NCI-H187 treated with DMSO at 0.1 percent for 48 hours (cell line): ENCODE measurements around the gene EMX2.
"Not testable (repeated sequence)": the region's sequence is repeated elsewhere in the genome, so short reads cannot be mapped to it uniquely, and the experiment has no call there.

ENCODE experiments used
- DNase-seq: peaks from one replicate; lab custom pipeline; 2025; lab: John Stamatoyannopoulos, UW

The EMX2 gene

DNA sequence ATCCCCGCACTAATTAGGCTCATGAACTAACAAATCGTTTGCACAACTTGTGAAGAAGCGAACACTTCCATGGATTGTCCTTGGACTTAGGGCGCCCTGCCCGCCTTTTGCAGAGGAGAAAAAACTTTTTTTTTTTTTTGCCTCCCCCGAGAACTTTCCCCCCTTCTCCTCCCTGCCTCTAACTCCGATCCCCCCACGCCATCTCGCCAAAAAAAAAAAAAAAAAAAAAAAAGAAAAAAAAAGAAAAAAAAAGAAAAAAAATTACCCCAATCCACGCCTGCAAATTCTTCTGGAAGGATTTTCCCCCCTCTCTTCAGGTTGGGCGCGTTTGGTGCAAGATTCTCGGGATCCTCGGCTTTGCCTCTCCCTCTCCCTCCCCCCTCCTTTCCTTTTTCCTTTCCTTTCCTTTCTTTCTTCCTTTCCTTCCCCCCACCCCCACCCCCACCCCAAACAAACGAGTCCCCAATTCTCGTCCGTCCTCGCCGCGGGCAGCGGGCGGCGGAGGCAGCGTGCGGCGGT, at the start of gene EMX2:
EMX2 (plus strand) TSS at position 41 of the 519 bp plus-strand sequence. CDS start 522 bp downstream, outside the sequence.
- DNase-seq, result no peak

DNA sequence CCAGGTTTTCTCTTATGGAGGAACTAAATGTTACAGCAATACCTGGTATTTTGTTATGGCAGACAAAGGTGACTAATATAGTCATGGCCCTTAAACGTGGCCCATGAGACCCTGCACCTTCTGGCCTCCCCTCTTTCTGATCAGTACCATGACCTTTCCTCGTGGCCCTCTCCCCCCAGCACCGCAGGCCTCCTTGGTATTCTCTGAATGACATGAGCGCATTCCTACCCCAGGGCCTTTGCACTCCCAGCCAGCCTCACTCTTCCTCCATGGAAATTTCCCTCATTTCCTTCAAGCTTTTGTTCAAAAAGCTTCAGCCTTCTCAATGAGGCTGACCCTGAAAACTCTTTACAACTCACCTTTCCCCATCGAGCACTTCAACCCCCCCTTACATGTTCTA, 46.5 kb upstream of the EMX2 start:
- DNase-seq, result no peak

DNA sequence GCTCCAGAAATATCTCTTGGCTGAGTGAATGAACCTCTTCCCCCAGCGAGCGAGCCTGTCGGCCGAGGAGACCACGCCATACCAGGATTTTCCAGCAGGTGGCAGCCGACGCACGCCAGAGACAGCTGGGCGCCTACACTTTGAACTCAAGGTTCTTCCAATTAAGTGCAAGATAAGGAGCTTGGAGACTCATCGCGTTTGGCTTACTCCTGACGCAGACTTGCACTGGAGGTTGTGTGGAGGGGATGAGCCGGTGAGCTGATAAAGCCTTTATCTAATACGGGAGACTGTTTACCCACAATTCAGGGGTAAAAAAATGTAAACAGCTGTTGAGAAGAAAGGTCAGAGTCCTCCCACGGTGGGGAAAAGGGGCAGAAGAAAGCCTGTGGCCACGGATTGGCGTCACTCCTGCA, 45.9 kb upstream of the EMX2 start:
- DNase-seq, result no peak

DNA sequence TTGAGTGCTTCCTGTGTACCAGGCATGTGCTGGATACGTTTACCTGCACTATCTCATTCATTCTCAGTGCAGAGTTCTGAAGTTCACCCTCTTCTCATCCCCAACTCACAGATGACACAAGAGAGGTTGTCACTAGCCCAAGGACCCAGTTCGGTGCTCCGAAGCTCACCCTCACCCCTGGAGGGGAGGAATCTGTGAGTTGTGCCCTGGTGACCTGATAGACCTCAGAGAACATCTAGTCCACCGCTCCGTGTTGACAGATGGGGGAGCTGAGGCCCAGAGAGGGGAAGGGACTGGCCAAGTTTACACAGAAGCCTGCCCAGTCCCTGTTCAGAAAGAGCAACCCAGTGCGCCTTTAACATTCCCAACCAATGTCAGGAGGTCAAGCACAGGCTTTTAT, 44.8 kb upstream of the EMX2 start:
- DNase-seq, result no peak

DNA sequence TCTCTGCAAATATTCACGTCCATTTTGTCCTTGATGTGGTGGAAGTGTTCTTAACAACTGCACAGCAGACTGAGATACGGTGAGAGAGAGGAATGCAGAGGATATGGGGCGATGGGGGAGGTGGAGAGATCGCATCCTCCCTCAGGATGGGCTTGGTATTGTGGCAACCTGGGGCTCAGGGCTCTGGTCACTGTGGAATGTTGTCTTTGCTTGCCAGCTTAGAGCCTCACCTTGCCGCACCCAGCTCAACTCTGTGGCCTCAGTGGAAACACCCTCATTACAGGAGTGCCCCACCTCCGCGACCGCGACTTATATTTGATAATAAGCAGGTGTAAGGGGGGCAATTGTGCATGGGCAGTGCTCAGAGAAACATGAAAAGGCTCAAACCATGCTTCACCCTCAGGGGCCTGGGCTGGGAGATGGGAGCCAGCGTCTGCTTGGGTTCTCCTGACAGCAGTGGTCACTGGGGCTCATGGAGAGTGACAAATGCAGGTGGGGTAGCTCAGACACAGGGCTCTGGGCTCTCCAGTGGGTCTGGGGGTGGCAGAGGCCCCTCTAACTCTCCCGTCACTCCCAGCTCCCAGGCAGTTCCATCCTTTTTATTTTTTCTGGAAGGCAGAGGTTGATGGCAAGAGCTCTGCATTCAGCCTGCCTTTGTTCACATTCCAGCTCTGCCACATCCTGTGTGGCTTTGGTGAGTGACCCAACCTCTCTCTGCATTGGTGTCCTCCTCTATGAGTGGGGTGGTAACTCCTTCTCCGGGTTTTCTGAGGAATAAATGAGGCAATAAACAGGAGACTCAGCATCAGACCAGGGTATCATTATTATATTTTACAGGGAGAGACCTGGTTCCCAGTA, 43.1 kb upstream of the EMX2 start:
- no peak for DNase-seq

DNA sequence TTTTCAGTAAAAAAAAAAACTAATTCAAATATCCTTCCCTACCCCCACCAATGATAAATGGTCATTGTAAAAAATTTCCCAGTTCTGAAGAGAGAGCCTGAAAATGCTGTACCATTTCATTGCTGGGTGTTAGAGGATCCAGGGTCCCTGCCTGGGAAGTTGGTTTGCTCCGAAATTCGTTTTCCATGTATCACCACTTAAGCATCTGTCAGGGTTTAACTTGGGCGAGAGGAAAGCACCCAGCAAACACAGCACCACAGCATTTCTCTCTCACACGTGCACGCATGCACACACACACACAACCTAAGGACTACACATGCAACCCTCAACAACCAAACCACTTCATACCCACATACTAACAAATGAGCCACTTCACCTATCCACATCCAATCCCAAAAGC, 42.1 kb upstream of the EMX2 start:
- no peak for DNase-seq

DNA sequence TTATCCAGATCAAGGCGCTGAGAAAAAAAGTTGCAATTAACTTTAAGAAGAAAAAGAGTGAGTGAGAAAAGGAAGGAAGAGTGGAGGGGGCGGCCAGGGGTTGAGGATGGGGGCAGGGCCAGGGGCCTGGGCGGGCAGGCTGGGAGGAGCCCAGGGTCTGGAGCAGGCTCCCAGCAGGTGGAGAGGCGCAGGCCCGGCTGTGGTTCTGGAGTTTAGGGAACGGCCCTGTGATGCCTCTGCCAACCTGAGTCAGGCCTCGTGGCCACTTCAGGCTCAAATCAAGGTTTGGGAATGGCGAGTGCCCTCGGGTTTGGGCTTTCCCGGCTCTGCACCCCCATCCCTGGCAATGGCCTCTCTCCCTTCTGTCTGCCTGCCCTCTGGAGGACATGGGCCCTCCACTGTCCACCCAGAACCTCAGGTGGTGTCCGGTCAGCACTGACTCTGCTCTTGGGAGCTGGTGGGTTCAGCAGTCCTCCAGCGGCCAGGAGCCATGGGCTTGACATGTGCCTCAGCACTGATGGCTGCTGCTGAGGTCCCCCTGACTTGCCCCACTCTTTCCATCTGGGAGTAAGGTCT, 41.0 kb upstream of the EMX2 start:
- DNase-seq, result no peak

DNA sequence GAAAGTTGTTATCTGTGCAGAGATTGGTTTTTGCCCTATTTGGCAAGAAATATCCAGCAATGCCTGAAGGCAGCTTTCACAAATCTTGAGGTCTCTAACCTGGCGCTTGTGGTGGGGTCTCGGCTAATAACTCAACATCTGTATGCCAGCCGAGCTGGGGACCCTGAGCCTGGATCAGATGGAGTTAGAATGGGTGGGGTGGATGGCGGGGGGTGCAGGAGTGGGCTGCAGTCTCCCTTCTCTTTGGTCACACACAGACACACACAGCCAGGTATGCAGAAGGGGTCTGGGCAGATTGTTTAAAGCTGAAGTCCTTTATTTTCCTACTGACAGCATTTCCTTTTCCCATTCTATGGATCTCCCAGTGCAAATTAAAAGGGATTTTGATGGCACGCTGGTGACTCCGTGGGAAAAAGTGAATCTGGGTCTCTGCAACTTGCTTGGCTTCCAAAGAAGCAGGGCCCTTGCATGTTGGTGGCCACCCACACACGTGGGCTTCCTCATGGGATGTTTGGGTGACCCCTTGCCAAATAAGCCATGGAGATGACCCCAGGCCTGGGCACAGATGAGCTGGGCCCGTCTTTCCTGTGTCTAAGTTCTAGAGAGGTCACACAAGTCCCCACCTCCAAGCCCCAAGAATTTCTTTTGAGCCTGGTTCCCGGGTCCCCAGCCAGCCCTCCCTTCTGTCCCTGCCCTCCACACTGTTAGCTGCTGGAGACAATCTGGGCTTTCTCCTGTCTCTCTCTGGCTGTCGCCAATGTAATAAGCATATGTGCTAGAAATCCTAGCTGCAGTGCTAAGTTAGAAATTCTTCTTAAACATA, 39.9 kb upstream of the EMX2 start:
- DNase-seq, result no peak

DNA sequence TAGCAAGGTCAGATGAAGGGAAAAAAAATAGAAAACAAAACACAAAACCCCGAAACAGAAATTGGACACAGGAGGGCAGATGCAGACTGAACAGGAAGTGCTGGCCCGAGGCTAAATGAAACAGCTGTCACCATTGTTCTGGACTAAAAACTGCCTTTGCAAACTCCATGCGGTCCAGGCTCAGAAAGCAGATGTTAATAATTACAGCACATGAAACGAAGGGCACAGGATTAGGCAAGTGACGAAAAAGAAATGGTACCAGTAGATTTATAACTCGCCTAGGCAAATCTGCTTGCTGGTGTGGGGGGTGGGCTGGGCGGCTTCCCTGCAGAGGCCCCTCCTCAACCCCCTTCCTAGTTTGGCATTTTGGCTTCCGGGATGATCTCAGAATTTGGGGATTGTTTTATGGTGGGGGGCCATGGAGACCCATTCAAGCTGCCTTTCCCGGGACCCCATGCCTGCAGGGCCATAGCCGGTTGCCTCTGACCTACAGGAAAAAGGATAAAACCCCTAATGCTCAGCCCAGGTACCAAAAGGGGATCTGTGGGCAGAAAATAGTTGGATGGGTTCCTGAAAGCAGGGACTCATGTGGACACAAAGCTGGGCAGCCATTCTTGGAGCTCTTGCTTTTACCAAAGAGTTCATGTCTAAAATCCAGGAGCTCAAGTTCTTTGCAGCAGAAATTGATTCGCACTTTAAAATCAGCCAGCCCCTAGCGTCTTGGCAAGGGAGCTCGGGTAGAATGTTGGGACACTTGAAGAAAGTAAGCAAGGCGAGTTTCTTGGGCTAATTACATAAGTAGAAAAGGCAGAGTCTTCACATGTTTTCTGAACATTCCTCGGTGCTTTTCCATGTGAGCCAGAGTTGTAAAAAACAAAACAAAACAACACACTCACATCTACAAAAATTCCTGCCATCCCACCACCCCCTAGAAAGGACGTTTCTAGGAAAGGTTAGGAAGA, 39.0 kb upstream of the EMX2 start:
- DNase-seq, result no peak

DNA sequence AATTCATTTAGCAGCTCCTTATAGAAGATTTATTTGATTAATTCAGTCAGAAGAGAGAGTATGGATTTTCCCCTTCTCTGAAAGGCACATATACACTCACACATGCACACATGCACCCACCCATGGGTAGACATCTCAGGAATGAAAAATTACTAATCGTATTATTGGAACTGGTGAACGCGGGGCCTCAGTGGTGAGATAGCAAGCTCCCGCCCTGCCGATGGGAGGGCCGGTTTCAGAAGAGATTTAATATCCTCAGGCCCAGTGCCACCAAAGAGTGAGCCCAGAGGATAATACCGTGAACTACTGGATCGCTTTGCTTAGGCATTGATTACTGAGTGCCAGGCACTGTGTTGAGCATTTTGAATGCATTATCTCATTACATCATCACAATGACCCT, 38.0 kb upstream of the EMX2 start:
- DNase-seq, result no peak

DNA sequence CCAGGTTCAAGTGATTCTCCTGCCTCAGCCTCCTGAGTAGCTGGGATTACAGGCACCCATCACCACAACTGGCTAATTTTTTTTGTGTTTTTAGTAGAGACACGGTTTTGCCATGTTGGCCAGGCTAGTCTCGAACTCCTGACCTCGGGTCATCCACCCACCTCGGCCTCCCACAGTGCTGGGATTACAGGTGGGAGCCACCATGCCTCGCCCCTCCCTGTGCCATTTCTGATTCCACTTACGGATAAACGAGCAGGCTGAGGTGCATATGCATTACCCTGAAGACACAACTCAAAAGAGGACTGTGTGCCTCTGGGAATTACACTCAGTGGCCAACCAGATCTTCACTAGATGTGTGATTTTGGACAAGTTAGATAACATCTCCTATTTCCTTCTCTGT, 35.5 kb upstream of the EMX2 start:
- not testable (repeated sequence) for DNase-seq

DNA sequence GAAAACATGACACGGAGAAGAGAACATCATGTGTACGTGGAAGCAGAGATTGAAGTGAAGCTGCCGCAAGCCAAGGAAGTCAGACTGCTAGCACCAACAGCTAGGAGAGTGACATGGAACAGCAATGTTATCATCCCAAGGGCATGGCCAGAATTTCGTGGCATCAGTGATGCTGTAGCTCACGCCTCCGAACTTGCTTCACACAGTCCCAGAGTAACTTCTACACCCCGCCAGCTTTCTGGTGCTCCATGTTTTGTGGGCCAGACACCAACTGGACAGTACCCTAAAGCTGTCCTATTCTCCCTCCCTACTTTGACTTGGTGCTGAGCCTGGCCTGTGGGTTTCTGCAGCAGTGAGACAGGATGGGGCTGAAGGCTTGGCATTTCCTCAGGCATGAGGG, 33.0 kb upstream of the EMX2 start:
- no peak for DNase-seq

DNA sequence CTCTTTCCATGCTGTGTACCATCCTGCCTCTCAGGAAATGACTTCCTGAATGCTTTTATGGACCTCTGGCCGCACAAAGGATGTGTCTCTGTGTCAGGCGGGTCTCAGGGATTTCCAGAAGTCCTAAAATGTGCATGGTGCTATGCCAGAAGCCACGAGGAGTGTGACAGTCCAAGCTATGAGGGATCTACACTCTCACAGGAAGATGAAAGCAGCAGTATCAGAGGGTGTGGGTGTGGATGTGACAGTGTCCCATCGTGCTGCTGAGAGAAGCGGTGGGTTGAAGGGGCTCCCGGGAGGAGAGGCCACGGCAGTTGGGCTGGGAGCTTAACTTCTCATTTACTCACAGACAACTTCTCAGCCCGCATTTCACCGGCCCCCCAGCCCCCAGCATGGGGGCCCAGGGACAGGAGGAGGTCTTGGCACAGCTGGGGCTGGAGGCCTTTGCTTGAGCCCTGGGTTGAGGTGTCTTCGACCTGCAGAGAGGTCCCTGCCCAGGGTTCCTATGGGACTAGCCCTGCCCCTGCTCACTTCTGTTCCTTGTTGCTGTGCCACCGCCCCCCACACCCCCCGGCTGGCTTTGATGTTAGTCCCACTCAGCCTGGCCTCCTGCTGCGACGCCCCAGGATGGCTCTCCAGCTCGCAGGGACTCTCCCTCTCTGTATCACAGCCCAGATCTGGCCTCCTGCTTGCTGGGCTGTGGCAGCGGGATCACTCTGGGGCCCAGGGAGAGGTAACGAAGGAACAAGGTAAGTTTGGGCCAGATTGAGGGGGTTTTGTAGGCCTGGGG, 30.8 kb upstream of the EMX2 start:
- no peak for DNase-seq

DNA sequence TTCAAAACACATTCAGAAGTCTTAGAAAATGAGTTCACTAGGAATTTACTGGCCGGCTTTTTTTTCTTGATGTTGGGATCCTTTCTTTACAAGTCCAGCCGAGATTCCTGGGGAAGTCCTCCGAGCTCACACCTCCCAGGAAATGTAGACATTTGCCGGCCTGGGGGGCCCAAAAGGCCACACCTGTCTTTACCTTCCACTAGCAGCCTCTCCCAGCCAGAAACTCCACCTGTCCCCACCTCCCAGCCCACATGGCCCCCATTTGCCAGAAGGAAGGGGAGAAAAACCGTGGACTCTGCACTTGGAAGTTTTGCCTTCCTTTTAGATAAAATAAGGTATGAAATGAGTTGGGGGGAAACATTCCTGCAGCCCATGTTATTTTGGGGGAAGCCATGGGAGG, 27.6 kb upstream of the EMX2 start:
- DNase-seq, result no peak

DNA sequence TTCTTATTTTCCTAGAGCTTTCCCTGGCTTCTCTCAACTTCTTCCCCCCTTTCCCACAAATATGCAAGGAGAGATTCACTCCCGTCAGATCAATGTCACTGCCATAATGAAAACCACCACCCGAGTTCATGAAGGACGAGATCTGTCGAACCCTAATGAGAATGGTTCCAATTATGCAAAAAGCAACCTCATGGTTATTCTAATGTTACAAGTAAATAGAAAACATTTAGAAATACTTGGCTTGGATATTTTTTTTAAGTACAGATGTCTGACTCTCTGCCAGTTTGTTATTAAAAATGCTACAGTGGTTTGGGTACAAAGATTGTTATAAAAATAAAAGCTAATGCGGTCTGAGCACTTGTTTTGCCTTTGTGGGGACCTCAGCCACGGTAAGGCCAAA, 25.9 kb upstream of the EMX2 start:
- DNase-seq, result no peak

DNA sequence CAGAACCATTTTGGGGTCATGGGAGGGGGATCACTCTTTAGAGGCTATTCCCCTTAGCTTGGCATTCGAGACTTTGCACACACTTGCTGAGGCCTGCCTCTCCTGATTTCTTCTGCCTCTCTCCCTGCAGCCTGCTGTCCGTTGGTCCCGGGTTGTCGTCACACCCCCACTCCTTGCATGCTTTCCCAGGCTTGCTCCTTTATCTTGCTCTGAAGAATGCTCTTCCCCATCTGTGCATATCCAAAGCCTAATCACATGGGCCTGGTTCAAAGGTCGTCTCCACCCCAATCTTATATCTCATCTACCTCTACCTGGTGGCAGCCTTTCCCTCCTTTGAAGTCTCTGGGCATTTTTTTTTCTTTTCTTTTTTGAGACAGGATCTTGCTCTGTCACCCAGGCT, 24.3 kb upstream of the EMX2 start:
- DNase-seq, result no peak

DNA sequence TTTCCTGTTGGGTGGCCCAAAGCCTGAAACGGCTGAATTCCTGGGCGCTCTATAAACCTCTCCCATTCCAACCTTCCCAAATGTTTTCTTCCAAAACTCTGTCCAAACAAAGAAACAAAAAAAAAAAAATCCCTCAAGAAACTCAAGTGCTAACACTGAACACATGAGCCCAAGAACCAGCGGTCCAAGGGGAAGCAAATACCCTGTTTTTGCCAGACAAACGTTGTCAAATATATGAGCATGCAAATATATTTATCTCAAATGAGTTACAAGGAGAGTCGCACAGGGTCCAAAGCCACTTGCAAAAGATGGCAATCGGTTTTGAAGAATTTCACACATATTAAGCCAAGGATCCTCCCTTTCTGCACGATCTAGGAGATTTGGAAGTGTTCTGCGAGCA, 23.3 kb upstream of the EMX2 start:
- DNase-seq, result no peak

DNA sequence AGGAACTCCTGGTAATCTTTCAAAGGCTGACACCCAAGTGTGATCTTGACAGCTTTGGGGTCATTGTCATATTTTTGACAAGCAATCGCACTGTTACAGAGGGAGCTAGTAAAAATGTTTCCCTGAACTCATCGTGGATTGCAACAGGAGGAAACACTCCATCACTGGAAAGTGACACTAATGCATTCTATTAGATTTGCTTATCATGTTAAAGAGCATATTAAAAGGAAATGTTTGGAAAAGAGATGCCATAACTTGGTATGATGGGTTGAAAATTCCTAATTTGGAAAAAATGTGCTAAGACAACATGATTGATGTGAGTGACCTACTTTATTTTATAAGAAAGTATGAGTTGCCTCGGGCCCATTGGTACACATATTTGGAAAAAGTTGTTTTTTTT, 22.7 kb upstream of the EMX2 start:
- DNase-seq, result no peak

DNA sequence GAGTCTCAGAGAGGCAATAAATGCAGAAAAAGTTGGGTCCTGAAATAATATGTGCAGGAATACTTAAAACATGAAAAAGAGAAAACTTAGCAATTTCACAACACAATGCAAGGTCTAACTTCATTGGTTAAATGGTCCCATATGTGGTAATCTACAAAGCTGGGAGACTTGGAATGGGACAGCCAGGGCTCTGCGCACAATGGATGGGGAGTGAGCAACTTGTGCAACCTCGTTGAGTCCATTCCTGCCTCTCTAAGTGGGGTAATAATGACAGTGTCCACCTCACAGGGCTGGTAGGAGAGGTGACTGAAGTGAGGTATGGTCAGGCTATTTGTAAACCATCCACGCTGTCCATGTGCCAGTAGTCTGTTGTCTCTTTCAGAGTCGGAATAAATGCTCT, 11.8 kb upstream of the EMX2 start:
- DNase-seq, result no peak

DNA sequence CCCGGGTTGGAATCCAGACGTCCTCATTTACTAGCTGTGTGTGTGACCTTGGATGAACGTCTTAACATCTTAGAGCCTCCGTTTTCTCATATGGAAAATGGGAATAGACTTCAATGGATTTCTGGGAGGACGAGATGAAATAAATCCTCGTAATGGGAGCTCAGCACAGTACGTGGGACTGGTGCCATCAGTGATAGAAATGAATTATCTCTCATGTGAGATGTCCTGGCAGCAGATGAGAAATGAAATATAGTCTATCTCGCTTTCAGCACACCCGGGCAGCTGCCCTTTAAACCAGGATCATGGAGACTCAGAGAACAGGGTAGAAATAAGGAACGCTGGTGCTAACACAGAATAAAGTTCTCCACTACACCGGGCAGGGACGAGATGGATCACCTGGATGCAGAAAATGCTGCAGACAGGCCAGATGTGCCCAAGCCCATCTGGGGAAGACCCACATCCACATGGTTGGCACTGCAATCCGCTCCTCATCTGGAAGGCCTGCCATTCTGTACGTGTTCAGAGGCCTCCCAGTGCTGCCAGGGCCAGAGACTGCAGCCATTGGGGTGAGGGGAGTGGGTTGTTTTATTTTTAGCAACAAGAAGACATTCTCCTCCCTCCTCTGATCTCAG, 11.1 kb upstream of the EMX2 start:
- DNase-seq, result no peak
